ENCODE data around the gene TRIM21.

TRIM21 gene

GRCh38 chr11:4388221-4388620, 5.3 kb downstream of the TRIM21 start:
- Histone ChIP-seq H3K4me2 (ENCODE audit: low read depth, low read length) (no peak overlapping the region), H3K9me2 (replicated peaks; ENCODE audit: insufficient read depth, low read length) (no peaks in the 10 kb centered on the region), H3K27me3 (replicated peaks; ENCODE audit: insufficient read depth, low read length) (no peaks in the 10 kb centered on the region), H3K27ac (ENCODE audit: low read length) (no peak overlapping the region), H2AFZ (ENCODE audit: low read length) (no peak overlapping the region), H3K79me2 (ENCODE audit: low read length) (peaks cover 16% of the 10 kb centered on the region), H3K9me3 (replicated peaks; ENCODE audit: insufficient read depth, low read length) (no peaks in the 10 kb centered on the region), H3K36me3 (replicated peaks; ENCODE audit: insufficient read depth, low read length) (peaks cover 11% of the 10 kb centered on the region; the same call in 1 of the 2 replicates), H3K4me3 (ENCODE audit: low read length) (no peak overlapping the region), H3K4me1 (ENCODE audit: low read length) (peaks cover 3% of the 10 kb centered on the region; the same call in 1 of the 2 replicates), H4K20me1 (ENCODE audit: insufficient read depth, low read length) (no peaks in the 10 kb centered on the region), H3F3A (ENCODE audit: insufficient read depth, low read length) (no peaks in the 10 kb centered on the region), H3K9ac (ENCODE audit: low read length) (no peak overlapping the region)
- DNase-seq: no peak
- TF ChIP-seq EZH2phosphoT487 (IDR thresholded peaks at IDR 0.05; ENCODE audit: low read length) (no peak), EZH2 (optimal IDR thresholded peaks at IDR 0.05; ENCODE audit: low read depth, low read length) (no peak), CTCF (IDR thresholded peaks at IDR 0.05; ENCODE audit: low read length) (no peak)

GRCh38 chr11:4385978-4386740, 7.3 kb downstream of the TRIM21 start:
- TF ChIP-seq CTCF (IDR thresholded peaks at IDR 0.05; ENCODE audit: low read length) (no peak), EZH2 (optimal IDR thresholded peaks at IDR 0.05; ENCODE audit: low read depth, low read length) (no peak), EZH2phosphoT487 (IDR thresholded peaks at IDR 0.05; ENCODE audit: low read length) (no peak)
- H3K4me1 ChIP-seq (ENCODE audit: low read length): no peaks in the 10 kb centered on the region

GRCh38 chr11:4381901-4382300, 11.6 kb downstream of the TRIM21 start:
- no peak for DNase-seq
- no peak overlapping the region for H3K4me2 ChIP-seq (ENCODE audit: low read depth, low read length)
- no peaks in the 10 kb centered on the region for H4K20me1 ChIP-seq (ENCODE audit: insufficient read depth, low read length)

More at GRCh38 chr11:4385978-4386740, 7.3 kb downstream of the TRIM21 start:
- DNase-seq: no peak
- Histone ChIP-seq H3K27me3 (replicated peaks; ENCODE audit: insufficient read depth, low read length) (no peaks in the 10 kb centered on the region), H3K9me3 (replicated peaks; ENCODE audit: insufficient read depth, low read length) (no peaks in the 10 kb centered on the region), H3K9ac (ENCODE audit: low read length) (no peak overlapping the region), H3K27ac (ENCODE audit: low read length) (no peak overlapping the region), H3K9me2 (replicated peaks; ENCODE audit: insufficient read depth, low read length) (no peaks in the 10 kb centered on the region), H3K79me2 (ENCODE audit: low read length) (no peaks in the 10 kb centered on the region), H3K4me3 (ENCODE audit: low read length) (no peak overlapping the region), H3F3A (ENCODE audit: insufficient read depth, low read length) (no peaks in the 10 kb centered on the region), H3K36me3 (replicated peaks; ENCODE audit: insufficient read depth, low read length) (peaks cover 11% of the 10 kb centered on the region; the same call in 1 of the 2 replicates), H2AFZ (ENCODE audit: low read length) (no peak overlapping the region), H4K20me1 (ENCODE audit: insufficient read depth, low read length) (no peaks in the 10 kb centered on the region), H3K4me2 (ENCODE audit: low read depth, low read length) (no peak overlapping the region)

More at GRCh38 chr11:4381901-4382300, 11.6 kb downstream of the TRIM21 start:
- Histone ChIP-seq H3K4me3 (ENCODE audit: low read length) (no peak overlapping the region), H3K9me2 (replicated peaks; ENCODE audit: insufficient read depth, low read length) (no peaks in the 10 kb centered on the region), H3K9ac (ENCODE audit: low read length) (no peak overlapping the region), H3K79me2 (ENCODE audit: low read length) (no peaks in the 10 kb centered on the region), H3F3A (ENCODE audit: insufficient read depth, low read length) (no peaks in the 10 kb centered on the region), H3K27me3 (replicated peaks; ENCODE audit: insufficient read depth, low read length) (no peaks in the 10 kb centered on the region), H3K36me3 (replicated peaks; ENCODE audit: insufficient read depth, low read length) (no peaks in the 10 kb centered on the region), H3K4me1 (ENCODE audit: low read length) (no peaks in the 10 kb centered on the region), H2AFZ (ENCODE audit: low read length) (no peak overlapping the region), H3K27ac (ENCODE audit: low read length) (no peak overlapping the region), H3K9me3 (replicated peaks; ENCODE audit: insufficient read depth, low read length) (no peaks in the 10 kb centered on the region)
- TF ChIP-seq CTCF (IDR thresholded peaks at IDR 0.05; ENCODE audit: low read length) (no peak), EZH2phosphoT487 (IDR thresholded peaks at IDR 0.05; ENCODE audit: low read length) (no peak), EZH2 (optimal IDR thresholded peaks at IDR 0.05; ENCODE audit: low read depth, low read length) (no peak)
